ENCODE data around the gene MAGI3. TPM values are rescaled to one million over a fixed set of nuclear protein-coding genes. Genes with fewer than 3 reads are reported as not detected.

The MAGI3 gene
- total RNA-seq, 2 donors from 2014 or later = 8.0 to 11.2 TPM

DNA sequence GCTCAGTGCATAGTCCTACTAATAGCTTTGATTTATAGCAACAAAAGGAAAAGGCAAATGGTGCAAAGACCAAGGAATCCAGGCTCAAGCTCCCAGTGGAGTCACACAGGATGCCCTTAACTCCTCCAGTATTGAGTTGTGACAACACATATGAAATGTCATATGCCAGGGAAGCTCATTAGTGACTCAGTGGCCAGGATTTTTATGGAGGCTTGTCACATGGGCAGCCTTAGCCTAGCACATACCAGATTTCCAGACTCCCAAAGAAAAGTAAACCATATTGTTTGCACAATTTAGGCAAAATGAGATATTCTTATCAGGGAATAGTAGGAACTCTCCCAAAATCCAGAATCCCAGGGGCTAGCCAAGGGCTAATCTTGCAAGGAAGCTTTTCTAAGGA lies 129.2 kb downstream of the MAGI3 start:
- ATAC-seq (no peak), DNase-seq (no peak)
- H3K27ac Mint-ChIP-seq = no peak overlapping the region
- H3K4me1 Mint-ChIP-seq = peaks cover 11% of the 10 kb centered on the region
- H3K4me3 Mint-ChIP-seq = no peak overlapping the region
- H3K9me3 ChIP-seq (ENCODE audit: control insufficient read depth, low read length, poor library complexity, severe bottlenecking) = peaks cover 2% of the 10 kb centered on the region
- no peaks in the 10 kb centered on the region for H3K36me3 Mint-ChIP-seq (ENCODE audit: low read depth)
- H3K27me3 Mint-ChIP-seq = no peaks in the 10 kb centered on the region

DNA sequence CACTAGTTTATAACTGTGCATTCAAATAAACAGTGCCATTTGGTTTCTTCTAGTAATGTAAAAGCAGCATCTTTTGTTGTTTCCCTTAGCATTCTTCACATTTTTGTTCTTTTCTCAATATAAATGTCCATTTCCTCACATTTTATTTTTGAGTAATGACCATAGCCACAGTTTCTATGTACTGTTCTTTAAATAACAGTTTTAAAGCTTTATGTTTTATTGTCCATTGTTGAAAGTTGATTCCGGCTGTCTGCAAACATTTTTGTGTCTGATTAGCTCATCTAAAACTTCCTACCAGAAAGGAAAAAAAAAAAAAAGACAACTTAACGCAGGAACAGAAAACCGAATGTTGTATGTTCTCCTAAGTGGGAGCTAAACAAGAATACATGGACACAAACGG lies 139.7 kb downstream of the MAGI3 start:
- Mint-ChIP-seq H3K27me3 (no peaks in the 10 kb centered on the region), H3K27ac (no peak overlapping the region), H3K4me3 (no peak overlapping the region), H3K36me3 (ENCODE audit: low read depth) (no peaks in the 10 kb centered on the region), H3K4me1 (no peaks in the 10 kb centered on the region)
- ATAC-seq (no peak), DNase-seq (no peak)
- no peaks in the 10 kb centered on the region for H3K9me3 ChIP-seq (ENCODE audit: control insufficient read depth, low read length, poor library complexity, severe bottlenecking)

DNA sequence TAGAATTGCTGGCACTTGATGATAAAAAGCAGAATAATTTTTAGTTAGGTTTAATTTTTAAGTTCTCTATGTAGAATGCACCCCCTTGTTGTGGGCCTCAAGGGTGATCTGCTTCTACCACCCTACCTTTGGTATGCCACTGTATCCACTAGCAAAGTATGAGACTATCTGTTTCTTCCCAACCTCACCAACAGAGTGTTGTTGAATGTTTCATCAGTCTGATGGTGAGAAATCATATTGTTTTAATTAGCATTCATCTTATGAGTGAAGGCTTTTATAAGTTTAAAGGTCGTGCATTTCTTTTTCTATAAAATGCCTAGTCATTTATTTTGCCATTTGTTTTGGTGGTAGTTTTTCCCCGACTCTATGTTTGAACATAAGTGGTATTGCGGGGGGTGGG lies 141.0 kb downstream of the MAGI3 start:
- Mint-ChIP-seq H3K27ac (no peak overlapping the region), H3K36me3 (ENCODE audit: low read depth) (no peaks in the 10 kb centered on the region), H3K4me1 (no peaks in the 10 kb centered on the region), H3K4me3 (no peak overlapping the region), H3K27me3 (no peaks in the 10 kb centered on the region)
- no peaks in the 10 kb centered on the region for H3K9me3 ChIP-seq (ENCODE audit: control insufficient read depth, low read length, poor library complexity, severe bottlenecking)
- DNase-seq (no peak), ATAC-seq (no peak)

DNA sequence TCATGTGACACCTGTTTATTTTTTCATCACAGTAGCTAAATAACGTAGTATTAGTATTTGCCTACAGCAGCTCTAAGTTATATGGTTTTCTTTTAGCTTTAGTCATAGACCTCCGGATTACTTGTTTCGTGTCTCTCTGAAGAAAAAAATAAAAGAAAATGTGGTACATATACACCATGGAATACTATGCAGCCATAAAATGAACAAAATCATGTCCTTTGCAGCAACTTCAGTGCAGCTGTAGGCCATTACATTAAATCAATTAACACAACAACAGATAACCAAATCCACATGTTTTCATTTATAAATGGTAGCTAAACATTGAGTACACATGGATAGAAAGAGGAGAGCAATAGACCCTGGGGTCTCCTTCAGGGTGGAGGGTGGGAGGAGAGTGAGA lies 142.7 kb downstream of the MAGI3 start:
- Mint-ChIP-seq H3K27me3 (no peaks in the 10 kb centered on the region), H3K36me3 (ENCODE audit: low read depth) (no peaks in the 10 kb centered on the region), H3K4me1 (no peaks in the 10 kb centered on the region), H3K27ac (no peak overlapping the region), H3K4me3 (no peak overlapping the region)
- no peaks in the 10 kb centered on the region for H3K9me3 ChIP-seq (ENCODE audit: control insufficient read depth, low read length, poor library complexity, severe bottlenecking)
- ATAC-seq (no peak), DNase-seq (no peak)

DNA sequence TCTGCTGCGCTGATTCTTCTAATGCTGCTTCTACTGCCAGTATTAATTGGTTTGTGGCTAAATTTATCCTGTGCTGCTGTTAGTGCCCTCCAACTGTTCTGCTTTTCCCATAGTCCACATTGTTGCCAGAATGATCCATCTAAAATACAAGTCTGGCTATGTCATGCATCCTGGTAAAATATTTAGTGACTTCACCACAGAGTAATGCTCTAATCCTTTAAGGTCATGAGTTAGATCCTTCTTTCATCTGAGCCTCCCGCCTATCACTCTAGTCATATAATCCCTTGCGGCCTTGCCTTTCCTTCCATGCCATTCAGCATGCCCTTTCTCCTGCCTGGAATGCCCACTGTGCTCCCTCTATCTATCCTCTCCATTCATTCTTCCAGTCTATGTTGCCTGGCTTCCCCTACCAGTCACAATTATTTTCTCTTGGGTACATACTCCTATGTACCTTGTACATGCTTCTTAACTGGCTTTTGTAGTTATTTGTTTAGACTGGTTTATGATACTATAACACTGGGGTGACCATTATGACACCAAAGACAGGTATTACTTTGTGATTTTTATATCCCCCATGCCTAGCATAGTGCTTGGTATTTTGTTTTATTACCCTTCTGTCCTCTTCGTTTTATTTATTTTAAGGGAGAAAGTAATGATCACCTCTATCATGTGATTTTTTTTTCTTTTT lies 144.0 kb downstream of the MAGI3 start:
- Mint-ChIP-seq H3K36me3 (ENCODE audit: low read depth) (no peaks in the 10 kb centered on the region), H3K4me3 (no peak overlapping the region)

DNA sequence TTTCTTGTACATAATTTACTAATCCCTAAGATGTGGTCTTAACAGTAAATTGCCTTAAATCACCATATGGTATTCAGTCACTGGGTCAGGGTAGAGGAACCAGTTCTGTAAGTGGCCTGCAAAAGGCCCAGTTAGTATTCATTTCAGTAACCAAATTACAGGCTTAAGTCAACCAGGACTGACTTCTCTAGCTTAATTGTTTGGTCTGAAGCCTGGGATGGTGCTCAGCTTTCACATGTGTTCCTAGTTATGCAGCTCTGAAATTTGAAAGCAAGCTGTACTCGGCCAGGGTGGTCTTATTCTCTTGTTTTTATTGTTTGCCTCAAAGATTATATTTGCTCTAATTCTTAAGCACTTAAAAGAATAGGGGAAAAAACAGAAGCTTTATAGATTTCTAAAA lies 144.6 kb downstream of the MAGI3 start:
- ATAC-seq (no peak), DNase-seq (no peak)
- Mint-ChIP-seq H3K4me3 (no peak overlapping the region), H3K4me1 (no peaks in the 10 kb centered on the region), H3K36me3 (ENCODE audit: low read depth) (no peaks in the 10 kb centered on the region), H3K27ac (no peak overlapping the region), H3K27me3 (no peaks in the 10 kb centered on the region)
- no peaks in the 10 kb centered on the region for H3K9me3 ChIP-seq (ENCODE audit: control insufficient read depth, low read length, poor library complexity, severe bottlenecking)

More for the DNA sequence above, 144.0 kb downstream of the MAGI3 start:
- Mint-ChIP-seq H3K27me3 (no peaks in the 10 kb centered on the region), H3K4me1 (no peaks in the 10 kb centered on the region), H3K27ac (no peak overlapping the region)
- ATAC-seq (no peak), DNase-seq (no peak)
- no peaks in the 10 kb centered on the region for H3K9me3 ChIP-seq (ENCODE audit: control insufficient read depth, low read length, poor library complexity, severe bottlenecking)

DNA sequence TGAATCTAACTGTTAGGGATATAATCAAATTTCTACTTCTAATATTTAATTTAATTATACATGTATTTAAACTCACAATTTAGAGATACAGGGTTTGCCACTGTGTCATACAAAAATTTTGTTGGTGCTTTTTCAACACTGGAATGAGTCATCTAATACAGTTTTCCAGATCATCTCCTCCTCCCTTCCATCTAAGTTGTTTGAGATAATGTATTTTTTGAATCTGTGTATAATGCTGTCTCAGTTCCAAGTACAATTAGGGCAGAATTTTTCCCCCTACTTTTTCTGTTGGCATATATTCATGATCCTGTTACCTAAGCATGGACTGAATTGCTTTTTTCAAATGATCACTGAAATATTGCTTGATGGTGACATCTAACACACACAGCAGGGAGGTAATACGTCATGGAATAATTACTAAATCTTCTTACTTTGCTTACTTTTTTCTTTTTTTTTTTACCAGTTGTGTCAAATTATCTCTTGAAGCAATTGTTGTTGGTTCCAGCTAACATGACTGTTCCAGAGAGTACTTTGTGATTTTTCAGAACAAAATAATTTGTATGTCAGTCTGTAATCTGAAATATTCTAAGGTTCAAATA lies 146.0 kb downstream of the MAGI3 start:
- no peaks in the 10 kb centered on the region for H3K4me1 Mint-ChIP-seq
- H3K27me3 Mint-ChIP-seq = no peaks in the 10 kb centered on the region
- H3K4me3 Mint-ChIP-seq = no peak overlapping the region
- no peak overlapping the region for H3K27ac Mint-ChIP-seq
- no peaks in the 10 kb centered on the region for H3K36me3 Mint-ChIP-seq (ENCODE audit: low read depth)
- no peaks in the 10 kb centered on the region for H3K9me3 ChIP-seq (ENCODE audit: control insufficient read depth, low read length, poor library complexity, severe bottlenecking)
- no peak for ATAC-seq
- DNase-seq = no peak

DNA sequence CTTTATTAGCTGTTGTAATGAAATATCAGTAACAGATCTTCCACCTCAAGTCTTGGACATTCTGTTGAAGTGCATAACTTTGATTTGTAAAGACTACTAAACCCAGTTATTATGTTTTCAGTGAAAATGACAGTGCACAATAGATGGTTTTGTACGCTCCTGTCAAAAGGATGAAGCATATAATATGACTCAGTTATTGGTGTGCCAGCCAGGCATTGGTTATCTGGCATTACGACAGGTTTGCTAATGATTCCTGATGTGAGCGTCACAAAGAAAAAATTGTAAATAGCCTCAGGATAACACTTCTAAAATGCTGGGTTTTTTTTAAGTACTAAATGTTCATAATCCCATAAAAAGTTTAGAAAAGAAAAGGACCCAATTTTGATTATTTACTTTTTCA lies 147.9 kb downstream of the MAGI3 start:
- H3K27me3 Mint-ChIP-seq = no peaks in the 10 kb centered on the region
- no peak for ATAC-seq
- DNase-seq = no peak
- no peaks in the 10 kb centered on the region for H3K4me1 Mint-ChIP-seq
- H3K36me3 Mint-ChIP-seq (ENCODE audit: low read depth) = no peaks in the 10 kb centered on the region
- no peak overlapping the region for H3K27ac Mint-ChIP-seq
- H3K4me3 Mint-ChIP-seq = no peak overlapping the region
- H3K9me3 ChIP-seq (ENCODE audit: control insufficient read depth, low read length, poor library complexity, severe bottlenecking) = no peaks in the 10 kb centered on the region

DNA sequence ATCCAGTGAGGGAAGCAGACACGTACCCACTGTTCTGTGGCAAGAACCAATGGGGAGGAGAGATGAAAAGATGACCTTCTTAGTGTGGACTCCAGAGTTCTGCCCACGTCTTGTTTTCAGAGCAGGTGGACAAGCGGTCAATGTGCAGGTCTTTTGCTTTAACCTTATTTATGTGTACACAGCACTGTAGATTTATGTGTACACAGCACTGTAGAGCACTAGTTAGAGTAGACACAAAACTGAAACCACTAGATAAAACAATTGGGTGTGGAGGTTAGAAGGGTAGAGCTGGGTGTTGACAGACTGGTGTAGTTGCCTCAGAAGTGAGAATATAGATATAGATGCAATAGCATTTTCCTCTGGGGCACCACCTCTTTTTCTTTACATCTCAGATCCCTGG lies 150.0 kb downstream of the MAGI3 start:
- DNase-seq = no peak
- H3K4me3 Mint-ChIP-seq = no peak overlapping the region
- H3K9me3 ChIP-seq (ENCODE audit: control insufficient read depth, low read length, poor library complexity, severe bottlenecking) = no peaks in the 10 kb centered on the region
- H3K27ac Mint-ChIP-seq = no peak overlapping the region
- H3K27me3 Mint-ChIP-seq = no peaks in the 10 kb centered on the region
- no peaks in the 10 kb centered on the region for H3K4me1 Mint-ChIP-seq
- no peaks in the 10 kb centered on the region for H3K36me3 Mint-ChIP-seq (ENCODE audit: low read depth)
- no peak for ATAC-seq

DNA sequence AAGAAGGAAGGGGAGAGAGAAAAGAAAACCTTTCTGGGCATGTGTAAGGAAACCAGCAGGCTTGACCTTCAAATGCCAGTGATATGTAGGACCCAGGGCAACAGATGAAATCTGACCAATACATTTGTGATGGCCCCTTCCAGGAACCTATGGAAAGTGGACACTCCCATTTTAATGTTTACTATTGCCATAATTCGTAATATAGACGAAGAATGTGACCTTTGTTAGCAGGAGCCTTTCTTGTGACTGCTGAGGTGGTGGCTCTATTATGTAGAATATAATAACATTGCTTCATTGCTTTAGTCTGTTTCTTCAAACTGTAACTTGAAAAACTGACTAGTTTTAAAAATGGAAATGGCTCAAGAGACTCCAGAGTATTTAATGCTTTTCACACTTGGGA lies 150.8 kb downstream of the MAGI3 start:
- H3K4me1 Mint-ChIP-seq = no peaks in the 10 kb centered on the region
- ATAC-seq (no peak), DNase-seq (no peak)
- no peaks in the 10 kb centered on the region for H3K27me3 Mint-ChIP-seq
- no peak overlapping the region for H3K27ac Mint-ChIP-seq
- no peak overlapping the region for H3K4me3 Mint-ChIP-seq
- H3K9me3 ChIP-seq (ENCODE audit: control insufficient read depth, low read length, poor library complexity, severe bottlenecking) = no peaks in the 10 kb centered on the region
- H3K36me3 Mint-ChIP-seq (ENCODE audit: low read depth) = no peaks in the 10 kb centered on the region

DNA sequence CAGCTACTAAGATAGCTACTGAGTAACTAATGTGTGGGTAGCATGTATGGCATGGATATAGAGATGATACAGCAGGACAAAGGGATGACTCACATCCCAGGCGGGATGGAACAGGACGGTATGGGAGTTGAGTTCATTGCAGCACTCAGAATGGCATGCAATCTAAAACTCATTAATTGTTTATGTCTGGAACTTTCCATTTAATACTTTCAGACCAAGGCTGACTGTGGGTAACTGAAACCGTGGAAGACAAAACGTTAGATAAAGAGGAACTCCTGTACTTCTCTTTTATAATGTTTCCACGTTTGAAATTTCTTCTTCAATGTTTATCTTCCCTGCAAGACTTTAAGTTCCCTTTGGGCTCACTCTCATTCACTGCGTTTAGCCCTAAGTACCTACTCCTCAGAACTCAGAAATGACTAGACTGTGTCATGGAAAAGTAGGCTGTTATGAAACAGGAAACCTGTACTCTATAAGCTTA lies 151.9 kb downstream of the MAGI3 start:
- no peaks in the 10 kb centered on the region for H3K4me1 Mint-ChIP-seq

DNA sequence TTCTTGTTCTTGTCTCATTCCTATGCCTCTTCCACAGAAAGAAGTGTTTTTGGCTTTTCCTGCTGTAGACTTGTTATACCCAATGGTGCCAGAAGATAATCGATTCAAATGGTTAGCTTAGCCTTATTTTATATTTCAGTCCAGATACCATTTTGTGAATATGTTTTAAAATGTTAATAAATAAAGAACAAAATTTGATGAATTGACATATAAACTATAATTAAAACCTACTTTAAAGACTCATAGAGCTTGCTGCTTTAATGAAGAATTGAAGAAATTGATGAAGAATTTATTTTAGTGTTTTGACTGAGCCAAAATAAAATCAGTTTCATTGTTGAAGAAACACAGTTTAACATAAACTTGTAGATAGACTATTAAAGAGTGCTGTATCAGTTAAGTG lies 152.8 kb downstream of the MAGI3 start:
- H3K4me1 Mint-ChIP-seq = no peaks in the 10 kb centered on the region
- ATAC-seq (no peak), DNase-seq (no peak)
- no peak overlapping the region for H3K27ac Mint-ChIP-seq
- no peaks in the 10 kb centered on the region for H3K9me3 ChIP-seq (ENCODE audit: control insufficient read depth, low read length, poor library complexity, severe bottlenecking)
- no peak overlapping the region for H3K4me3 Mint-ChIP-seq
- no peaks in the 10 kb centered on the region for H3K36me3 Mint-ChIP-seq (ENCODE audit: low read depth)
- H3K27me3 Mint-ChIP-seq = no peaks in the 10 kb centered on the region

More for the DNA sequence above, 151.9 kb downstream of the MAGI3 start:
- H3K27me3 Mint-ChIP-seq = no peaks in the 10 kb centered on the region
- H3K36me3 Mint-ChIP-seq (ENCODE audit: low read depth) = no peaks in the 10 kb centered on the region
- DNase-seq (no peak), ATAC-seq (no peak)
- no peaks in the 10 kb centered on the region for H3K9me3 ChIP-seq (ENCODE audit: control insufficient read depth, low read length, poor library complexity, severe bottlenecking)
- no peak overlapping the region for H3K4me3 Mint-ChIP-seq
- H3K27ac Mint-ChIP-seq = no peak overlapping the region

DNA sequence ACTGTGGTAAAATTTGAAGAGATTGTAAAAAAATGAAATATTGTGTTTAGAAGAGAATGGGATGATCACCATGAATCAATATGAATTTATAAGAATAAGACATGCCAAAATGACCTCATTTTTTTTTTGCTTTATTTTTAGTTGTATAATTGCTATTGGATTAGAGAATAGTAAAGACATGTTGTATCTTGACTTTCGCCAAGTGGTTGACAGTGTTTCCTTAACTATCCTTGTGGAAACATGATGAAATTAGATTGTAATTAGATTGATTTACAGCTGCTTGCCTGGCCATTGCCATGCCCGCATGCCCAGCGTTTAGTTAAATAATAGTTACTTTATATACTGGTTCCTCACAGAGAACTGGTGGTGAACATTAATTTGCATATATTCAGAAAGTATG lies 154.9 kb downstream of the MAGI3 start:
- Mint-ChIP-seq H3K4me1 (no peaks in the 10 kb centered on the region), H3K36me3 (ENCODE audit: low read depth) (no peaks in the 10 kb centered on the region), H3K27me3 (no peaks in the 10 kb centered on the region), H3K27ac (no peak overlapping the region), H3K4me3 (no peak overlapping the region)
- DNase-seq (no peak), ATAC-seq (no peak)
- H3K9me3 ChIP-seq (ENCODE audit: control insufficient read depth, low read length, poor library complexity, severe bottlenecking) = no peaks in the 10 kb centered on the region

DNA sequence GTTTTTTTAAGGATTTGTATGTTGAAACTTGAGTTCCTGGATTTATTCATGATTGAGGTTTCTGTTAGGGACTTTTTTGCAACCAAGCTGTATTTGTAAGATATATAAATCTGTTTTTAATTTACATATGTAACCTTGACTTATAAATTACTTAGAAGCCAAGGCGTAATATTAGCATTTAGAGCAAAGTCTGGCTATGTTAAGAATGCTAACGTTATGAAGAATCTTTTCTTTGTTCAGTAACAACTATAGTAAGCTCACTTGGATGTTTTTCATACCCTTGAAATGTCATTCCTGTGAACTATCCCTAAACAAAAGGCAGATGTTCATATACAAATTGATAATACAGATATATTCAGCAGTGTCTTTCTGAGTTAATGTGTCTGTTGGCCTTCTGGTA lies 155.3 kb downstream of the MAGI3 start:
- Mint-ChIP-seq H3K27me3 (no peaks in the 10 kb centered on the region), H3K4me1 (no peaks in the 10 kb centered on the region), H3K27ac (no peak overlapping the region), H3K36me3 (ENCODE audit: low read depth) (no peaks in the 10 kb centered on the region), H3K4me3 (no peak overlapping the region)
- H3K9me3 ChIP-seq (ENCODE audit: control insufficient read depth, low read length, poor library complexity, severe bottlenecking) = no peaks in the 10 kb centered on the region
- no peak for DNase-seq
- no peak for ATAC-seq
